HTERT RPE-1 (cell line): Measurements from ENCODE around the gene CITED1.
"Not testable (repeated sequence)": the region's sequence is repeated elsewhere in the genome, so short reads cannot be mapped to it uniquely, and the experiment has no call there.

ENCODE experiments used
- in situ Hi-C: fragments of 300-500 bp; cut with MboI; formaldehyde crosslinking; loops from 4 replicates; pipeline ENCODE4 v1.14.3; 2020; ENCODE audit warnings: low sequenced_read_pairs

CITED1 gene, protein sequence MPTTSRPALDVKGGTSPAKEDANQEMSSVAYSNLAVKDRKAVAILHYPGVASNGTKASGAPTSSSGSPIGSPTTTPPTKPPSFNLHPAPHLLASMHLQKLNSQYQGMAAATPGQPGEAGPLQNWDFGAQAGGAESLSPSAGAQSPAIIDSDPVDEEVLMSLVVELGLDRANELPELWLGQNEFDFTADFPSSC

GRCh38 chrX:72305286-72306084, at the start of gene CITED1:
Gene CITED1 (minus strand): TSS chrX:72305914. CDS start chrX:72302869, 3,045 bp downstream.
- in situ Hi-C loops: no loop called here

- in situ Hi-C loops: no loop called here
Measured at GRCh38 chrX:72352786-72353185, 47.1 kb upstream of the CITED1 start.

DNA sequence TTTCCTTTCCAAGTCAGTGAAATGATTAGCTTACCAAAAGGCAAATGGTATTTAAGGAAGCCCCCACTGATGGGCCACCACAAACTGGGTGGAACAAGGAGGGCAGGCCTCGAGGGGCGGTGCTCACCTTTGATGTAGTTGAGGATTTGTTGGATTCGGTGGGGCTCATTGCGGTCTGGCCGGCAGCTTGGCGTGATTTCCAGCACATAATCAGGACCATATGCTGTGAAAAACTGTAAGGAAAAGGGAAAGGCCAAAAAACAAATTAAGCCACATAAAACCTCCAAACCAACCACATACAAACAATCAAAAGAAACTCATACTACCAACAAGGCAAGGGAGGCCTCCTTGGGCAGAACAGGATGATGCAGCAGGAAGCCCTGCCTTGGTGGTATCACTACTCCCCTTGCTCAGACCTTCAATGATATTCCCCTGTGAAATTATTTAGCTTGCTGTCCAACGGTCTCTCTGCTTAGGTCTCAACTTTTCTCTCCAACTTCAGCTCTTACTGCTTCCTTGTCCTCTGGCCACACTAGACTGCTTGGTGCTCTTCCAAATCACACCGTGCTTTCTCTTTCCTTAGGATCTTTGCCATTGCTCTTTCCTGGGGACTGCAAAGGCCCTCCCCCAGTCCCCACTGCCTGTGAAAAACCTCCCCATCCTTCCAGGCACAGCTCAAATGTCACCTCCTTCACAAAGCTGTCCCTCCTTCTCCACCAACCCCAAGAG, 46.1 kb upstream of the CITED1 start:
- in situ Hi-C loops: no loop called here

DNA sequence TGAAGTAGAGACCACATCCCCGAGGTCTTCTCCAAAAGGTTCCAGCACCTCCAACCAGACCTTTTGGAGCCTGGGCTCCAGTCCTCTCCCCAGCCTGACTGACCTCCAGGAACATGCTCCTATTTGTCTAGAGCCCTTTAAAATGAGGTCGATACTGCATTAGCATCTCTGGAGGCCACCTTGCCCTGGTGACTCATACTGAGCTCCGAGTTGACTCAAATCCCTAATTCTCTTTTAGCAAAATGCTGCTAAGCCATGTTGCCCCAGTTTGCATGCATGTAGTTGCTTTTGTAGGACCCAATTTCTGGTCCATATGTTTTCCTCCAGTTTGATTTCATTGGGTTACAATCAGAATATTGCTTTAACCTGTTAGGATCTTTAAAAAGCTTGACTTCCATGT, 43.5 kb upstream of the CITED1 start:
- in situ Hi-C loops: no loop called here

GRCh38 chrX:72348247-72348979, 42.7 kb upstream of the CITED1 start:
- in situ Hi-C loops: no loop called here

DNA sequence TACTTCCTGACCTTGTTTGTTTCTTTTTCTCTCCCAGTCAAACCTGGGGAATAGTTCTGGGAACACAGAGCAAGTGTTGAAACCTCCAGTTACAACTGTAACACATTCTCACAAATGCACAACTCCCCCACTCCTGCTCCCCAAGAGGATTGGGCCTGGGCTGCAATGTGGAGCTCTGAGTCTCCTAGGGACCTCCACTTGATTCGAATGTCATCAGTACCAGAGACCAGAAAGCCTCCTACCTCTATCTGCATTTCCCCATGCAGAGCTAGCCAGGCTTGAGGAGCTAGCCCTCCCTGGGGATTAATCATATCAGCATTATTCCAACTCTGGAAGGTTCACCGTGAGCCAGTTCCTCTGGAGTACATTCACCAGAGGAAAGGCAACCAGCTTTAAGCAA, 41.7 kb upstream of the CITED1 start:
- in situ Hi-C loops: no loop called here

GRCh38 chrX:72346302-72346949, 40.7 kb upstream of the CITED1 start:
- in situ Hi-C loops: no loop called here

GRCh38 chrX:72340626-72341025, 34.9 kb upstream of the CITED1 start:
- in situ Hi-C loops: no loop called here

DNA sequence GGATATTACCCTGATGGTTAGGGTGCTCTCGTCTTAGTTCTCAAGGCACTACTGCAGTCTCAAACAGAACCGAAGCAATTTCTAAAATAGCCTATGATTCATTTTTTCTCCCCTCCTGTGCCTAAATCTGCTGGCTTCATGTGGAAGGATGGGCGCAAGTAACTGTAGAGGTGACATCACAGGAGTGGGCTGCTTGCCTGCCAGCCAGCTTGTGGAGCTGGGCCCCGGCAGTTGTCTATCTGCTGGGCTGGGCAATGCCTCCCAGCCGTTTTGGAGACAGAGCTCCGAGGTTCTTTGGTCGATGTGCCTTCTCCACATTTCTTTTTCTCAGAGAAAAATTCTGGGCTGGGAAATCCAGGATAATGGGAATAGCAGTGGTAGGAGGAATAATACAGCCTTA, 34.3 kb upstream of the CITED1 start:
- in situ Hi-C loops: no loop called here

DNA sequence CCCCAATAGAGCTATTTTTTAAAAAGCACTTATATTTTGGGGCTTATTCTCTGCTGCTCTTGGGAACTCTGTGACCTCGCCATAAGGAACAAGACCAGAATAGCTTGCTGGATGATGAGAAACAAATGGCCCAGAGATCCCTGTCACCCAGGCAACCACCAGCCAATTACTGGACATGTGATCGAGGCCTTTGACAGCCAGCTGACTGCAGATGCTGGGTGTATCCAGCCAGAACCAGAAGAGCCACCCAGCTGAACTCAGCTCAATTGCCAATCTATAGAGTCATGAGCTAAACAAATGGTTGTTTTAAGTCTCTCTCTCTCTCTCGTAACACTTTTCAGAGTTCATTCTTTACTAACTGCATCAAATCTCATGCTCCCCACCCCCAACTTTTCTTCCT, 24.4 kb upstream of the CITED1 start:
- in situ Hi-C loops: no loop called here

DNA sequence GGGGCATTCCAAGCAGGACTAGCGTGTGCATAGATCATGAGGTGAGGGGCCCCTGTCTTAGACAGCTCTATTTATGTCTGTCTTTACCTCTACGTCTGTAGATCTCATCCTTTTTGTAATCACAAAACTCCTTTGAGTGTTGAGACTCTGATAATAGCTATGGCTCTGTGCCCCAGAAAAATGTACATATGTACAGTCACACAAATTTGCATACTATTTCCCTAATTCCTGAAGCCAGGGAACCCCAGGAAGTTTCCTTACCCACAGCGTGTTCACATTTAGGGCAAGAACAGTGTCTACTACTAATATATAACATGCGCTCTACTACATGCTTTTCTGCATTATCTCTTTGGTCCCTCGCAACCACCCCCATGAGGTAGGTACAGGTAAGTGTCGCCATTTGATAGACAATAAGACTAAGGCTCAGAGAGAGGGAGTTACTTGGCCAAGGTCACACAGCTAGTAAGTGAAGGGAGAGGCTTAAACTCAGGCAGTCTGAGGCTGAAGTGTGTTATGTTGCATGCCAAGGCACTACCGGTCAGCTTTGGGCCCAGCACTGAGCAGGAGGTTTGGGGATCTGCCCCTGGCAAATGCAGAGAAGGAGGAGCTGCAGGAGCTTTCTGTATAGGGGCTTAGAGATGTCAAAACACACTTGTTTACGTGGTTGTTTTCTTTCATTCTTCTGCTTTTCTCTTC, 21.0 kb upstream of the CITED1 start:
- in situ Hi-C loops: no loop called here

- in situ Hi-C loops: not testable (repeated sequence)
Measured at GRCh38 chrX:72319651-72320050, 13.9 kb upstream of the CITED1 start.

DNA sequence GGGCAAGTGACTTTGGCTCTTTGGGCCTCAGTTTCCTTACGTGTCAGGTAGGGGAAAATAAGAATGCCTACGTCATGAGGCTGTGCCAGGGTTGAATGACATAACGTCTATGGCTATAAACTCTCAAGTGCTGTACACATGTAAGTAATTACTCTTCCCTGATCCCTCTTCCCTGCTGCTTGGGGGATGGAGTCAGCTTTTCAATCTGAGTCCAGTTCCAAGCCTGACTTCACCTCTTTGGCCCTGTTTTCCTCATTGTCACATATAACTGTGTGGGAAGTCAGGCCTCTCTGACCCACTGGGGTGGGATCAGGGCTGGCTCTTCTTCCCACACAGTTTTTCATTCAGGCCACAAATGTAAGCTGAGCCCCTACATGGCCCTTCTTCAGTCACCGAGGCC, 11.4 kb upstream of the CITED1 start:
- in situ Hi-C loops: no loop called here

DNA sequence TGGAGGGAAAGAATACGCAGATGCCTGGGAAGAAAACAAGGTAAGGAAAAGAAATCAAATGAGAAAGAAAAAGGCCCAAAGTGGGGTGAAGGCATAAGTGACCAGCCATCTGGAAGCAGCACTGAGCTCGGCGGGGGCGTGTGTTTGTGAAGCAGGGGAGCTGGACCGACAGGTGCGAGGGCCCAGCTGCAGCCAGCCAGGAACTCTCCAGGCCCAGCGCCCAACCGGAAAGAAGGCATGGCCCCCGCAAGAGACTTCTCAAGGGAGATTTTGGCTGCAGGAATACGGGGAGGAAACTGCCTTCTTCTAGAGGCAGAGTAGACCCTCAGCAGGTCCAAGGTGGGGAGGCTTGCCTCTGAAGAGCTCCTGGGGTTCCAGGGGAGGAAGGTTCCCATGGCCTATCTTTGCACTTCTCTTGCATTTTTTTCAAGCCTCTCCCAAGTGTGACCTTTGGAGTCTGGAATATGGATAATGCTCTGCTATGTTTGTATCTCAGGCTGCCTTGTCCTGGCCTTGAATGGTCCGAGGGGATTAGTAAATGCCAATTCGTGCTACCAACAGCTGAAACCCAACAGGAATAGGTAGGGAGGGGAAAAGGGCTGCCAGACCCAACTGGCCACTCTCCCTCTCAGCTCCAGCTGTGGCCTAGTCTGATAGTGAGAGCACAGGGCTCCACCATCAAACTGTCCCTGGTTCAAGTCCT, 10.8 kb upstream of the CITED1 start:
- in situ Hi-C loops: no loop called here

DNA sequence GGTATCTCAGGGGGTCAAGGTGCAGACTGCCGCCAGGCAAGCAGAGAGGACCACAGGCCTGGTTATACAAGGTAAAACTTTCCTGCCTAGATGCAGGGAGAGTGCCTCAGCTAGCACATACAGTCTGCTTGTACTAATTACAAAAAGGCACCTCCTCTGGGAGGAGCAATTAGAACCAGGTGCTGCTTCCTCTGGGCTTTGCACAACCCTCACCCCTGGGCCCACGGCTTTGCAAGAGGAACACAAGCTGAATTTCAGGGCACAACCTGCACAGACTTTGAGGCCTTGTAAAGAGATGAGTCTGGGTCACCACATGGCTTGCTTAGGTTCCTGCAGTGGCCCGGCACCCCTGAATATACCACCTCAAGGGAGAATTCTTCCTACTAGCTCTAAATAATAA, 9.2 kb upstream of the CITED1 start:
- in situ Hi-C loops: no loop called here

GRCh38 chrX:72313707-72314641, 8.3 kb upstream of the CITED1 start:
- in situ Hi-C loops: no loop called here

DNA sequence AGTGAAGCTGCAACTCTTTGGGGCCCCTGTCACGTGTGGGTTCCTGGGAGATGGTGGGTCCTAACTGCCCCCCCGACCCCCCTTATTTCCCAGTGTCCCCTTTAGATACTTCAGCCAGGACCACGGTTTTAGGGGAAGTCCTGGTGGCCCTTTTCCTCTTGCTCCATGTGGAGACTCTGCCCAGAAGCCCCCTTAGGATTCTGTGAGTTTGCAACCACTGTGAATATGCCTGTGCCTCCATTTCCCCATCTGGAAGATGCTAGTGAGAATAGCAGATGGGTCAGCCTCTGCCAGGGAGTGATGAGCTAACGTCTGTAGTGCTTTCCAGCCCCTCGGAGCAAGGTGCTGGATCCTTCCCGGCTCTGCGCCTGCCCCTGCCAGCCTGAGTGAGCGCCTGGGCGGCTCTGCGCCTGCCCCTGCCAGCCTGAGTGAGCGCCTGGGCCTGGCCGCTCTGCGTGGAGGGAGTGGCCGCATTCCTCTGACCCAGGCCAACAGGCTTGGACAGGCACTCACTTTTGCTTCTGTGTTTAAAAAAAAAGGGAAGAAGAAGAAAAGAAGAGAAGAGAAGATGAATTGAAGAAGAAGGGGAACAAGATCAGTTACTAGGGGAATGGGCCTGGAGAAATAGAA, 6.7 kb upstream of the CITED1 start:
- in situ Hi-C loops: no loop called here
